WTC11 (cell line): ENCODE results near the gene OR2V1. TPM values are rescaled to one million over a fixed set of nuclear protein-coding genes. Genes with fewer than 3 reads are reported as not detected.

ENCODE experiments used
- ATAC-seq: fragments of 200-7000 bp; cut with Tn5 transposase; 2 replicates; pipeline ENCODE4 v1.10.0; 2021; ENCODE audit warnings: mild to moderate bottlenecking, moderate library complexity
- CTCF ChIA-PET: fragments of 300-600 bp; sonication (Branson Sonifier 250); formaldehyde crosslinking; loops from one replicate; lab custom pipeline; 2021; ENCODE audit warnings: antibody characterized with exemption; lab: Charles Lee
- POLR2A ChIA-PET: fragments of 350-600 bp; sonication (Branson Sonifier 250); formaldehyde crosslinking; loops from one replicate; lab custom pipeline; 2021; ENCODE audit warnings: antibody characterized with exemption; lab: Charles Lee
- DNase-seq: peaks from one replicate; pipeline ENCODE4 v3.0.0; 2021; ENCODE audit warnings: low spot score
- H3K27ac Mint-ChIP-seq: 2 replicates; pipeline ENCODE4 v1.8.0; 2021; ENCODE audit warnings: mixed read lengths
- H3K27me3 Mint-ChIP-seq: 2 replicates; pipeline ENCODE4 v1.8.0; 2021; ENCODE audit warnings: low read depth, mild to moderate bottlenecking, moderate library complexity, mixed read lengths
- H3K36me3 Mint-ChIP-seq: 2 replicates; pipeline ENCODE4 v1.8.0; 2021; ENCODE audit warnings: mixed read lengths
- H3K4me1 Mint-ChIP-seq: 2 replicates; pipeline ENCODE4 v1.8.0; 2022; ENCODE audit warnings: mixed read lengths
- H3K4me3 Mint-ChIP-seq: 2 replicates; pipeline ENCODE4 v1.8.0; 2021; ENCODE audit warnings: mild to moderate bottlenecking, moderate library complexity, mixed read lengths
- H3K9me3 Mint-ChIP-seq: 2 replicates; pipeline ENCODE4 v1.8.0; 2021; ENCODE audit warnings: mixed read lengths
- CREM ChIP-seq: sonication (generic); formaldehyde crosslinking; IDR thresholded peaks from 2 replicates; pipeline ENCODE4 v1.8.1; 2022; ENCODE audit warnings: mild to moderate bottlenecking, missing genetic modification reagents, moderate library complexity
- ETV6 ChIP-seq: sonication (generic); formaldehyde crosslinking; IDR thresholded peaks from 2 replicates; pipeline ENCODE4 v1.8.1; 2022; ENCODE audit warnings: mild to moderate bottlenecking, missing genetic modification reagents
- FOXJ3 ChIP-seq: sonication (generic); formaldehyde crosslinking; IDR thresholded peaks from 2 replicates; pipeline ENCODE4 v1.9.0; 2021; ENCODE audit warnings: missing genetic modification reagents, mild to moderate bottlenecking, borderline replicate concordance
- FOXK1 ChIP-seq: sonication (generic); formaldehyde crosslinking; IDR thresholded peaks from 2 replicates; pipeline ENCODE4 v1.8.0; 2022; ENCODE audit warnings: mild to moderate bottlenecking, moderate library complexity, missing genetic modification reagents
- FOXP1 ChIP-seq: sonication (generic); formaldehyde crosslinking; IDR thresholded peaks from 2 replicates; pipeline ENCODE4 v1.8.0; 2022; ENCODE audit warnings: missing genetic modification reagents, mild to moderate bottlenecking, moderate library complexity, borderline replicate concordance
- HMGA2 ChIP-seq: fragments of 250-450 bp; sonication (Bioruptor Pico); IDR thresholded peaks from 2 replicates; pipeline ENCODE4 v1.4.0; 2021; ENCODE audit warnings: mild to moderate bottlenecking, moderate library complexity
- HMGXB4 ChIP-seq: sonication (generic); formaldehyde crosslinking; IDR thresholded peaks from 2 replicates; pipeline ENCODE4 v1.8.1; 2023; ENCODE audit warnings: mild to moderate bottlenecking, moderate library complexity, missing genetic modification reagents
- IRF2 ChIP-seq: sonication (generic); formaldehyde crosslinking; IDR thresholded peaks from 2 replicates; pipeline ENCODE4 v1.8.0; 2022; ENCODE audit warnings: low read depth, missing genetic modification reagents, borderline replicate concordance
- JAZF1 ChIP-seq: fragments of 250-450 bp; sonication (Bioruptor Pico); IDR thresholded peaks from 2 replicates; pipeline ENCODE4 v1.9.0; 2021; ENCODE audit warnings: moderate library complexity, mild to moderate bottlenecking, inconsistent platforms
- MLX ChIP-seq: sonication (generic); formaldehyde crosslinking; IDR thresholded peaks from 2 replicates; pipeline ENCODE4 v1.8.1; 2023; ENCODE audit warnings: mild to moderate bottlenecking, missing genetic modification reagents, moderate library complexity
- OVOL2 ChIP-seq: fragments of 250-450 bp; sonication (Bioruptor Pico); IDR thresholded peaks from 2 replicates; pipeline ENCODE4 v1.9.0; 2021; ENCODE audit warnings: mild to moderate bottlenecking, borderline replicate concordance
- PRRX2 ChIP-seq: fragments of 250-450 bp; sonication (Bioruptor Pico); IDR thresholded peaks from 2 replicates; pipeline ENCODE4 v1.8.0; 2021; ENCODE audit warnings: mild to moderate bottlenecking
- RELA ChIP-seq: sonication (generic); formaldehyde crosslinking; IDR thresholded peaks from 2 replicates; pipeline ENCODE4 v1.8.1; 2022; ENCODE audit warnings: missing genetic modification reagents, mild to moderate bottlenecking, borderline replicate concordance
- SP1 ChIP-seq: sonication (generic); formaldehyde crosslinking; conservative IDR thresholded peaks from 2 replicates; pipeline ENCODE4 v1.8.1; 2022; ENCODE audit warnings: missing genetic modification reagents
- TCF7 ChIP-seq: sonication (generic); formaldehyde crosslinking; IDR thresholded peaks from 2 replicates; pipeline ENCODE4 v1.8.0; 2022; ENCODE audit warnings: mild to moderate bottlenecking, low read depth, missing genetic modification reagents, moderate library complexity
- ZNF138 ChIP-seq: sonication (generic); formaldehyde crosslinking; conservative IDR thresholded peaks from 2 replicates; pipeline ENCODE4 v1.8.1; 2022; ENCODE audit warnings: mild to moderate bottlenecking, moderate library complexity, missing genetic modification reagents
- ZNF317 ChIP-seq: sonication (generic); formaldehyde crosslinking; IDR thresholded peaks from 2 replicates; pipeline ENCODE4 v1.8.1; 2023; ENCODE audit warnings: low read depth, mild to moderate bottlenecking, moderate library complexity, missing genetic modification reagents, borderline replicate concordance
- ZNF425 ChIP-seq: fragments of 250-450 bp; sonication (Bioruptor Pico); conservative IDR thresholded peaks from 2 replicates; pipeline ENCODE4 v1.9.0; 2021; ENCODE audit warnings: mild to moderate bottlenecking
- total RNA-seq: library from RNA; stranded (reverse); gene quantifications from 3 replicates; pipeline ENCODE4 v1.2.3, GENCODE V29; 2021
- TF ChIP-seq, protein P1 (sequence below): sonication (generic); formaldehyde crosslinking; IDR thresholded peaks from 2 replicates; pipeline ENCODE4 v1.8.0; 2023; ENCODE audit warnings: missing genetic modification reagents
- TF ChIP-seq, protein P2 (sequence below): sonication (generic); formaldehyde crosslinking; IDR thresholded peaks from 2 replicates; pipeline ENCODE4 v1.8.1; 2023; ENCODE audit warnings: mild to moderate bottlenecking, missing genetic modification reagents
- TF ChIP-seq, protein P3 (sequence below): sonication (generic); formaldehyde crosslinking; conservative IDR thresholded peaks from 2 replicates; pipeline ENCODE4 v1.8.1; 2022; ENCODE audit warnings: mild to moderate bottlenecking, missing genetic modification reagents

The OR2V1 gene
- total RNA-seq, 1 experiment from 2014 or later = not detected

GRCh38 chr5:181086884-181087205, 44.1 kb downstream of the OR2V1 start (continued):
- TF ChIP-seq ZNF425 (CRISPR knock-in tag) (no peak), HMGXB4 (CRISPR knock-in tag) (no peak), FOXK1 (CRISPR knock-in tag) (no peak), RELA (CRISPR knock-in tag) (no peak), FOXP1 (CRISPR knock-in tag) (no peak), OVOL2 (no peak), HMGA2 (CRISPR knock-in tag) (no peak)
- TF ChIP-seq, all 79 proteins: peak for 0

GRCh38 chr5:181086026-181086883, 44.7 kb downstream of the OR2V1 start:
- H3K4me3 Mint-ChIP-seq = no peak overlapping the region
- peaks cover 13% of the 10 kb centered on the region for H3K4me1 Mint-ChIP-seq
- ATAC-seq = no peak
- POLR2A ChIA-PET = no interaction called here
- no peak for TF ChIP-seq JAZF1 (CRISPR knock-in tag)
- no peak for TF ChIP-seq SP1 (CRISPR knock-in tag)
- TF ChIP-seq, protein P1, sequence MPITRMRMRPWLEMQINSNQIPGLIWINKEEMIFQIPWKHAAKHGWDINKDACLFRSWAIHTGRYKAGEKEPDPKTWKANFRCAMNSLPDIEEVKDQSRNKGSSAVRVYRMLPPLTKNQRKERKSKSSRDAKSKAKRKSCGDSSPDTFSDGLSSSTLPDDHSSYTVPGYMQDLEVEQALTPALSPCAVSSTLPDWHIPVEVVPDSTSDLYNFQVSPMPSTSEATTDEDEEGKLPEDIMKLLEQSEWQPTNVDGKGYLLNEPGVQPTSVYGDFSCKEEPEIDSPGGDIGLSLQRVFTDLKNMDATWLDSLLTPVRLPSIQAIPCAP (CRISPR knock-in tag) = no peak
- no peak for TF ChIP-seq OVOL2
- no peak for TF ChIP-seq ZNF138 (CRISPR knock-in tag)
- TF ChIP-seq IRF2 (CRISPR knock-in tag) = no peak
- no peak for TF ChIP-seq CREM (CRISPR knock-in tag)
- no peak for TF ChIP-seq ETV6 (CRISPR knock-in tag)
- TF ChIP-seq RELA (CRISPR knock-in tag) = no peak
- TF ChIP-seq FOXP1 (CRISPR knock-in tag) = no peak
- no peak for TF ChIP-seq ZNF317 (CRISPR knock-in tag)
- TF ChIP-seq FOXJ3 (CRISPR knock-in tag) = no peak
- TF ChIP-seq, protein P2, sequence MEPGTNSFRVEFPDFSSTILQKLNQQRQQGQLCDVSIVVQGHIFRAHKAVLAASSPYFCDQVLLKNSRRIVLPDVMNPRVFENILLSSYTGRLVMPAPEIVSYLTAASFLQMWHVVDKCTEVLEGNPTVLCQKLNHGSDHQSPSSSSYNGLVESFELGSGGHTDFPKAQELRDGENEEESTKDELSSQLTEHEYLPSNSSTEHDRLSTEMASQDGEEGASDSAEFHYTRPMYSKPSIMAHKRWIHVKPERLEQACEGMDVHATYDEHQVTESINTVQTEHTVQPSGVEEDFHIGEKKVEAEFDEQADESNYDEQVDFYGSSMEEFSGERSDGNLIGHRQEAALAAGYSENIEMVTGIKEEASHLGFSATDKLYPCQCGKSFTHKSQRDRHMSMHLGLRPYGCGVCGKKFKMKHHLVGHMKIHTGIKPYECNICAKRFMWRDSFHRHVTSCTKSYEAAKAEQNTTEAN (CRISPR knock-in tag) = no peak
- TF ChIP-seq TCF7 (CRISPR knock-in tag) = no peak
- TF ChIP-seq, protein P3, sequence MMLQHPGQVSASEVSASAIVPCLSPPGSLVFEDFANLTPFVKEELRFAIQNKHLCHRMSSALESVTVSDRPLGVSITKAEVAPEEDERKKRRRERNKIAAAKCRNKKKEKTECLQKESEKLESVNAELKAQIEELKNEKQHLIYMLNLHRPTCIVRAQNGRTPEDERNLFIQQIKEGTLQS (CRISPR knock-in tag) = no peak
- no peak for TF ChIP-seq PRRX2
- no peak for TF ChIP-seq MLX
- TF ChIP-seq, all 79 proteins: peak for 0
- H3K36me3 Mint-ChIP-seq = no peaks in the 10 kb centered on the region
- no peaks in the 10 kb centered on the region for H3K9me3 Mint-ChIP-seq
- H3K27me3 Mint-ChIP-seq = peaks cover 22% of the 10 kb centered on the region
- no peak for DNase-seq
- no peak overlapping the region for H3K27ac Mint-ChIP-seq
- CTCF ChIA-PET = interaction anchor here (2.4 to 2.5 kb wide), 2 partner anchors 14 to 217 kb away, joined by 13 to 25 read pairs; no protein-coding TSS in a partner anchor
